Activated naive CD4-positive, alpha-beta T cell treated with Interleukin-2 at 50 U/mL for 16 hours (primary cell): ENCODE results near the gene TCF12.

Source experiments
- DNase-seq: peaks from one replicate; pipeline ENCODE4 v3.0.0-alpha.2; 2020

TCF12 gene

GRCh38 chr15:57025264-57025926, 107.0 kb downstream of the TCF12 start:
- DNase-seq, result no peak

GRCh38 chr15:57026016-57026592, 107.7 kb downstream of the TCF12 start:
- no peak for DNase-seq

GRCh38 chr15:57027596-57027995, 109.2 kb downstream of the TCF12 start:
- no peak for DNase-seq

GRCh38 chr15:57028176-57028575, 109.7 kb downstream of the TCF12 start:
- DNase-seq, result no peak

GRCh38 chr15:57030011-57030410, 111.6 kb downstream of the TCF12 start:
- DNase-seq, result no peak

GRCh38 chr15:57031082-57031481, 112.6 kb downstream of the TCF12 start:
- no peak for DNase-seq

GRCh38 chr15:57031605-57032004, 113.2 kb downstream of the TCF12 start:
- DNase-seq, result no peak

- DNase-seq, result no peak
These were observed 113.9 kb downstream of the TCF12 start for GRCh38 chr15:57032338-57032737.

GRCh38 chr15:57033715-57034439, 115.4 kb downstream of the TCF12 start:
- DNase-seq, result no peak

- DNase-seq, result no peak
These were observed 116.2 kb downstream of the TCF12 start for GRCh38 chr15:57034613-57035012.

- DNase-seq, result no peak
These were observed 117.2 kb downstream of the TCF12 start for GRCh38 chr15:57035664-57036063.

GRCh38 chr15:57036352-57036751, 117.9 kb downstream of the TCF12 start:
- no peak for DNase-seq

- DNase-seq, result no peak
These were observed 119.1 kb downstream of the TCF12 start for GRCh38 chr15:57037548-57037947.

GRCh38 chr15:57038040-57038439, 119.6 kb downstream of the TCF12 start:
- DNase-seq, result no peak

- DNase-seq, result no peak
These were observed 120.1 kb downstream of the TCF12 start for GRCh38 chr15:57038496-57038895.

GRCh38 chr15:57041416-57041815, 123.0 kb downstream of the TCF12 start:
- DNase-seq, result no peak

- DNase-seq, result no peak
These were observed 125.7 kb downstream of the TCF12 start for GRCh38 chr15:57044072-57044702.

- DNase-seq, result no peak
These were observed 126.5 kb downstream of the TCF12 start for GRCh38 chr15:57044970-57045369.

GRCh38 chr15:57045741-57046382, 127.4 kb downstream of the TCF12 start:
- DNase-seq, result no peak

- no peak for DNase-seq
These were observed 130.6 kb downstream of the TCF12 start for GRCh38 chr15:57048930-57049549.

- DNase-seq, result no peak
These were observed 135.0 kb downstream of the TCF12 start for GRCh38 chr15:57053470-57053869.

- no peak for DNase-seq
These were observed 135.8 kb downstream of the TCF12 start for GRCh38 chr15:57054204-57054750.

GRCh38 chr15:57056357-57056756, 137.9 kb downstream of the TCF12 start:
- no peak for DNase-seq
